NCI-H524 (cell line): Measurements from ENCODE around the gene DLGAP1.

ENCODE experiments used
- DNase-seq, 2 experiments: peaks; one replicate each; lab custom pipeline; 2025; lab: John Stamatoyannopoulos, UW

The DLGAP1 gene

GRCh38 chr18:3819961-3820360 is 635.1 kb downstream of the DLGAP1 start:
- peak; percentile 48 to 78 for DNase-seq

- no peak for DNase-seq
Measured at GRCh38 chr18:3816610-3817363, 638.3 kb downstream of the DLGAP1 start.

- no peak for DNase-seq
Measured at GRCh38 chr18:3815991-3816390, 639.1 kb downstream of the DLGAP1 start.

- no peak for DNase-seq
Measured at GRCh38 chr18:3814816-3815215, 640.3 kb downstream of the DLGAP1 start.

GRCh38 chr18:3810296-3810695 is 644.8 kb downstream of the DLGAP1 start:
- DNase-seq = no peak

- DNase-seq = no peak
Measured at GRCh38 chr18:3808985-3809780, 645.9 kb downstream of the DLGAP1 start.

GRCh38 chr18:3806656-3807055 is 648.5 kb downstream of the DLGAP1 start:
- peak; percentile 89 to 96 for DNase-seq

GRCh38 chr18:3804336-3804735 is 650.8 kb downstream of the DLGAP1 start:
- no peak for DNase-seq

- no peak for DNase-seq
Measured at GRCh38 chr18:3803350-3803749, 651.8 kb downstream of the DLGAP1 start.

- peak; percentile 44 to 65 for DNase-seq
Measured at GRCh38 chr18:3799515-3799914, 655.6 kb downstream of the DLGAP1 start.

GRCh38 chr18:3798032-3798431 is 657.1 kb downstream of the DLGAP1 start:
- no peak for DNase-seq

GRCh38 chr18:3796434-3796833 is 658.7 kb downstream of the DLGAP1 start:
- DNase-seq = no peak

- DNase-seq = no peak
Measured at GRCh38 chr18:3794537-3795348, 660.4 kb downstream of the DLGAP1 start.

- DNase-seq = no peak
Measured at GRCh38 chr18:3793545-3793944, 661.6 kb downstream of the DLGAP1 start.

- DNase-seq = no peak
Measured at GRCh38 chr18:3793111-3793510, 662.0 kb downstream of the DLGAP1 start.

- no peak for DNase-seq
Measured at GRCh38 chr18:3792711-3793110, 662.4 kb downstream of the DLGAP1 start.

GRCh38 chr18:3791238-3791637 is 663.9 kb downstream of the DLGAP1 start:
- peak in 1 of 2 experiments; percentile 9 for DNase-seq

GRCh38 chr18:3790703-3791102 is 664.4 kb downstream of the DLGAP1 start:
- DNase-seq = peak in 1 of 2 experiments; percentile 11

GRCh38 chr18:3789525-3789924 is 665.6 kb downstream of the DLGAP1 start:
- DNase-seq = no peak

- DNase-seq = no peak
Measured at GRCh38 chr18:3784949-3785348, 670.2 kb downstream of the DLGAP1 start.

- no peak for DNase-seq
Measured at GRCh38 chr18:3782901-3783300, 672.2 kb downstream of the DLGAP1 start.

- DNase-seq = no peak
Measured at GRCh38 chr18:3777719-3778118, 677.4 kb downstream of the DLGAP1 start.
